DOHH2 (cell line): ENCODE data around the gene C11orf52.
"Not testable (repeated sequence)": the region's sequence is repeated elsewhere in the genome, so short reads cannot be mapped to it uniquely, and the experiment has no call there.

Source experiments
- H3F3A ChIP-seq: fragments of 200-600 bp; sonication (generic), shearing (Covaris generic); 2 replicates; pipeline ENCODE4 v1.6.0; 2016; ENCODE audit warnings: antibody characterized with exemption, mild to moderate bottlenecking; ENCODE audit not compliant: control insufficient read depth, insufficient read depth
- H3K27ac ChIP-seq: fragments of 200-600 bp; sonication (generic); 2 replicates; pipeline ENCODE4 v1.5.1; 2014; ENCODE audit warnings: low read depth, mild to moderate bottlenecking, low read length, moderate library complexity
- H3K27me3 ChIP-seq: fragments of 200-600 bp; sonication (generic); 2 replicates; pipeline ENCODE4 v1.6.1; 2014; ENCODE audit warnings: mild to moderate bottlenecking, low read length, mixed read lengths; ENCODE audit not compliant: control insufficient read depth
- H3K36me3 ChIP-seq: fragments of 200-600 bp; sonication (generic); 2 replicates; pipeline ENCODE4 v1.6.1; 2014; ENCODE audit warnings: mild to moderate bottlenecking, low read length, moderate library complexity, mixed read lengths; ENCODE audit not compliant: control insufficient read depth
- H3K4me1 ChIP-seq: fragments of 200-600 bp; sonication (generic); 2 replicates; pipeline ENCODE4 v1.6.1; 2014; ENCODE audit warnings: mild to moderate bottlenecking, low read length, mixed read lengths; ENCODE audit not compliant: control insufficient read depth
- H3K4me2 ChIP-seq: fragments of 200-600 bp; sonication (generic); 2 replicates; pipeline ENCODE4 v1.6.0; 2014; ENCODE audit warnings: mild to moderate bottlenecking, low read length, moderate library complexity
- H3K4me3 ChIP-seq: fragments of 200-600 bp; sonication (generic); 2 replicates; pipeline ENCODE4 v1.5.1; 2014; ENCODE audit warnings: mild to moderate bottlenecking, low read length, mixed read lengths
- H3K79me2 ChIP-seq: fragments of 200-600 bp; sonication (generic); 2 replicates; pipeline ENCODE4 v1.6.1; 2014; ENCODE audit warnings: mild to moderate bottlenecking, low read length, mixed read lengths; ENCODE audit not compliant: control insufficient read depth
- H3K9me2 ChIP-seq: fragments of 200-600 bp; sonication (generic); replicated peaks from 2 replicates; pipeline ENCODE4 v1.6.1; 2014; ENCODE audit warnings: mild to moderate bottlenecking, low read length, mixed read lengths; ENCODE audit not compliant: control insufficient read depth
- H3K9me3 ChIP-seq: fragments of 200-600 bp; sonication (generic); 2 replicates; pipeline ENCODE4 v1.6.1; 2014; ENCODE audit warnings: antibody characterized with exemption, low read length, mixed read lengths; ENCODE audit not compliant: control insufficient read depth, insufficient read depth
- H4K20me1 ChIP-seq: fragments of 200-600 bp; sonication (generic); 2 replicates; pipeline ENCODE4 v1.6.0; 2014; ENCODE audit warnings: low read depth, mild to moderate bottlenecking, antibody characterized with exemption, low read length, moderate library complexity; ENCODE audit not compliant: control insufficient read depth, insufficient read depth
- EZH2phosphoT487 ChIP-seq: fragments of 200-600 bp; sonication (generic); IDR thresholded peaks from 2 replicates; pipeline ENCODE4 v1.6.1; 2017; ENCODE audit warnings: borderline replicate concordance, mild to moderate bottlenecking, antibody characterized with exemption, low read length, moderate library complexity, mixed read lengths
- TF ChIP-seq, protein P1 (sequence below): fragments of 200-600 bp; sonication (generic); IDR thresholded peaks from one replicate; pipeline ENCODE4 v1.5.1; 2014; ENCODE audit warnings: antibody characterized with exemption, mild to moderate bottlenecking, low read depth, low read length; ENCODE audit not compliant: poor library complexity, severe bottlenecking

The C11orf52 gene

DNA sequence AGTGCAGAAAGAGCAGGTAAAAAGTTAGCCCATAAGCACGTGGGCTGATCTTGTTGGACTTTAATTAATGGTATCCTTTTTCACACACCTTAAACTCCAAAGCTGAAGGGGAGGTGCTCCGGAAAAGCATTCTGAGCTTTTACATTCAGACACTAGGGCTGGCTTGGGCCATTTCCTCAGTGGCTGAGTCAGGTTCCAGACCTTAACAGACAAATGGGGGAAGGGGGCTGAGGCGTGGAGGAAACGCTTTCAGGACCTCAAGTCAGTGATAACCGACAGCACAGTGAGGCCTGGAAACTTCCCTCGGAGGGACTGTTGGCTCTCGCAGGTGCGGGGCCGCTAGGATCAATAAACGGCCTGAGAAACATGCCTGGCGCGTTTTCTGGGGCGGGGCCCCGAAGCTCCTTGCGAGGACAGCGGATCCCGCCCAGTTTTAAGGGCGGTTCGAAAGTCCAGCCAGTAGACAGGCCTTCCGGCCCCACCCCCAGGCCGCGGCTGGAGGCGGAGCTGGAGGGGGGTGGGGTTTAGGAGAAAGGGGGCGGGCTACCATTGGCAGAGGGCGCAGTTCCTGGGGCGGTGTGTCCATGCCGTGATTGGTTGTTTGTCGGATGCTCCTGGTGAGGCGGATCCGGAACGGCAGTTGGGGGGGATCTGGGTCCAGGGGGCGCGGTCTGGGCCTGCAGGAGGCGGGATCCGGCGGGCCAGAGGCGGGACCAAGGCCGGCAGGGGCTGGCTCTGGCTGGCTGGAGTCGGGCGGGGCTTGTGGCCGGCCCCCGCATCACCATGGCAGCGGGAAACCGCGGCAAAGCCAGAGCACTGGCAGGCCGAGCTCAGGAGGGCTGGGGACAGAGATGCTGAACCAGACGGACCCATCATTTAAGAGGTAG, 8.0 kb downstream of the C11orf52 start:
- Histone ChIP-seq H3F3A (0 out of 2 replicates have a peak, but pooled peaks cover 2% of the 10 kb centered on the region), H3K79me2 (no peaks in the 10 kb centered on the region), H3K36me3 (no peaks in the 10 kb centered on the region), H3K4me3 (peak overlapping the region; percentile 83), H3K9me2 (no peaks in the 10 kb centered on the region), H3K4me1 (peaks cover 15% of the 10 kb centered on the region), H4K20me1 (no peaks in the 10 kb centered on the region), H3K27me3 (no peaks in the 10 kb centered on the region; the same call in 1 of the 2 replicates), H3K4me2 (peak overlapping the region; percentile 99), H3K27ac (peak overlapping the region; percentile 60), H3K9me3 (no peaks in the 10 kb centered on the region)
- no peak for TF ChIP-seq EZH2phosphoT487
- TF ChIP-seq, protein P1, sequence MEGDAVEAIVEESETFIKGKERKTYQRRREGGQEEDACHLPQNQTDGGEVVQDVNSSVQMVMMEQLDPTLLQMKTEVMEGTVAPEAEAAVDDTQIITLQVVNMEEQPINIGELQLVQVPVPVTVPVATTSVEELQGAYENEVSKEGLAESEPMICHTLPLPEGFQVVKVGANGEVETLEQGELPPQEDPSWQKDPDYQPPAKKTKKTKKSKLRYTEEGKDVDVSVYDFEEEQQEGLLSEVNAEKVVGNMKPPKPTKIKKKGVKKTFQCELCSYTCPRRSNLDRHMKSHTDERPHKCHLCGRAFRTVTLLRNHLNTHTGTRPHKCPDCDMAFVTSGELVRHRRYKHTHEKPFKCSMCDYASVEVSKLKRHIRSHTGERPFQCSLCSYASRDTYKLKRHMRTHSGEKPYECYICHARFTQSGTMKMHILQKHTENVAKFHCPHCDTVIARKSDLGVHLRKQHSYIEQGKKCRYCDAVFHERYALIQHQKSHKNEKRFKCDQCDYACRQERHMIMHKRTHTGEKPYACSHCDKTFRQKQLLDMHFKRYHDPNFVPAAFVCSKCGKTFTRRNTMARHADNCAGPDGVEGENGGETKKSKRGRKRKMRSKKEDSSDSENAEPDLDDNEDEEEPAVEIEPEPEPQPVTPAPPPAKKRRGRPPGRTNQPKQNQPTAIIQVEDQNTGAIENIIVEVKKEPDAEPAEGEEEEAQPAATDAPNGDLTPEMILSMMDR, result no peak

DNA sequence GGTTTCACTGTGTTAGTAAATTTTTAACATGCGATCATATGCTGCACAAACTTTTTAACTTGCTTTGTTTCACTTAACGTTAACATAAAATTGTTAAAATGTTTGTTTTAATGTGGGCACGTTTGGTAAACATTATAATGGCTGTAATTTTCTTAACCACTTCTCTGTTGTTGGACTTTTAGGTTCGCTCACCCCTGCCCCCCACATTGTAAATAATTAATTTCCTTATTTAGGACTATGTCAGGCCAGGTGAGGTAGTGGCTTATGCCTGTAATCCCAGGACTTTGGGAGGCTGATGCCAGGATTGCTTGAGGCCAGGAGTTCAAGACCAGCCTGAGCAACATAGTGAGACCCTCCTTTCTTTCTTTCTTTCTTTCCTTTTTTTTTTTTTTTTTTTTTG, 11.8 kb downstream of the C11orf52 start:
- H4K20me1 ChIP-seq, result no peaks in the 10 kb centered on the region
- TF ChIP-seq, protein P1, result no peak
- no peak for TF ChIP-seq EZH2phosphoT487

DNA sequence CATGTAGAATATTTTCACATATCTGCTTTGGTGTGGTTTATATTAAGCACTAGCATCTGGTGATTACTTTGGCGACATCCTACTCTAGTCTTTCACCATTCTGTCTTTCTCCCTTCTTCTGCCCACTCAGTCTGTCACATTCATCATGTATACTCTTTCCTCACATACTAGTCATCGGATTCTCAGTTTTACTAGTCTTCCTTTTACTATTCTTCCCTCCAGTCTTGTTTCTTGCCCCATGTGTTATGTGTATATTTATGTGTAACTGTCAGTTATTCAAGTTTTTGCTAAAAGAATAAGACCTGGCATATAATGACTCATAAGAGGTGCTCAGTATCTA, 13.9 kb downstream of the C11orf52 start:
- TF ChIP-seq EZH2phosphoT487, result no peak
- TF ChIP-seq, protein P1, result no peak
- Histone ChIP-seq H3K4me1 (peaks cover 26% of the 10 kb centered on the region), H3K36me3 (no peaks in the 10 kb centered on the region)

More for the DNA sequence above, 11.8 kb downstream of the C11orf52 start:
- Histone ChIP-seq H3F3A (0 out of 2 replicates have a peak, but pooled peaks cover 2% of the 10 kb centered on the region), H3K4me2 (no peak overlapping the region), H3K27ac (no peak overlapping the region), H3K27me3 (no peaks in the 10 kb centered on the region), H3K9me3 (no peaks in the 10 kb centered on the region), H3K4me1 (peaks cover 19% of the 10 kb centered on the region), H3K79me2 (no peaks in the 10 kb centered on the region), H3K36me3 (no peaks in the 10 kb centered on the region), H3K9me2 (no peaks in the 10 kb centered on the region), H3K4me3 (no peak overlapping the region)

DNA sequence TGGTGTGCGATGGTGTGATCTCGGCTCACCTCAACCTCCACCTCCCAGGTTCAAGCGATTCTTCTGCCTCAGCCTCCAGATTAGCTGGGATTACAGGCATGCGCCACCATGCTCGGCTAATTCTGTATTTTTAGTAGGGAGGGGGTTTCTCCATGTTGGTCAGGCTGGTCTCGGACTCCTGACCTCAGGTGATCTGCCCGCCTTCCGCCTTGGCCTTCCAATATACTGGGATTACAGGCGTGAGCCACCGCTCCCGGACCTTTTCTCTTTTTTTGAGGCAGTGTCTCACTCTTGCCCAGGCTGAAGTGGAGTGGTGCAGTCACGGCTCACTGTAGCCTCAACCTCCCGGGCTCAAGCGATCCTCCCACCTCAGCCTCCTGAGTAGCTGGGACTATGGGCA, 14.5 kb downstream of the C11orf52 start:
- H3K27me3 ChIP-seq, result peaks cover 11% of the 10 kb centered on the region
- not testable (repeated sequence) for H3K36me3 ChIP-seq, H3F3A ChIP-seq, H4K20me1 ChIP-seq, H3K79me2 ChIP-seq, H3K4me3 ChIP-seq, H3K27ac ChIP-seq, H3K9me3 ChIP-seq, H3K9me2 ChIP-seq, H3K4me2 ChIP-seq
- H3K4me1 ChIP-seq, result peaks cover 30% of the 10 kb centered on the region

More for the DNA sequence above, 13.9 kb downstream of the C11orf52 start:
- H3K79me2 ChIP-seq, result no peaks in the 10 kb centered on the region
- H3K9me2 ChIP-seq, result no peaks in the 10 kb centered on the region
- no peaks in the 10 kb centered on the region for H3K9me3 ChIP-seq
- H3K27me3 ChIP-seq, result peaks cover 5% of the 10 kb centered on the region
- no peaks in the 10 kb centered on the region for H4K20me1 ChIP-seq
- H3F3A ChIP-seq, result 0 out of 2 replicates have a peak, but pooled peaks cover 2% of the 10 kb centered on the region
- no peak overlapping the region for H3K27ac ChIP-seq
- H3K4me3 ChIP-seq, result no peak overlapping the region
- no peak overlapping the region for H3K4me2 ChIP-seq
